Fibroblast of upper back skin (primary cell): Measurements from ENCODE around the gene ZNF467.

Experiments used
- DNase-seq: peaks from one replicate; pipeline ENCODE4 v3.0.0-alpha.2; 2013

The ZNF467 gene, protein sequence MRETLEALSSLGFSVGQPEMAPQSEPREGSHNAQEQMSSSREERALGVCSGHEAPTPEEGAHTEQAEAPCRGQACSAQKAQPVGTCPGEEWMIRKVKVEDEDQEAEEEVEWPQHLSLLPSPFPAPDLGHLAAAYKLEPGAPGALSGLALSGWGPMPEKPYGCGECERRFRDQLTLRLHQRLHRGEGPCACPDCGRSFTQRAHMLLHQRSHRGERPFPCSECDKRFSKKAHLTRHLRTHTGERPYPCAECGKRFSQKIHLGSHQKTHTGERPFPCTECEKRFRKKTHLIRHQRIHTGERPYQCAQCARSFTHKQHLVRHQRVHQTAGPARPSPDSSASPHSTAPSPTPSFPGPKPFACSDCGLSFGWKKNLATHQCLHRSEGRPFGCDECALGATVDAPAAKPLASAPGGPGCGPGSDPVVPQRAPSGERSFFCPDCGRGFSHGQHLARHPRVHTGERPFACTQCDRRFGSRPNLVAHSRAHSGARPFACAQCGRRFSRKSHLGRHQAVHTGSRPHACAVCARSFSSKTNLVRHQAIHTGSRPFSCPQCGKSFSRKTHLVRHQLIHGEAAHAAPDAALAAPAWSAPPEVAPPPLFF

DNA sequence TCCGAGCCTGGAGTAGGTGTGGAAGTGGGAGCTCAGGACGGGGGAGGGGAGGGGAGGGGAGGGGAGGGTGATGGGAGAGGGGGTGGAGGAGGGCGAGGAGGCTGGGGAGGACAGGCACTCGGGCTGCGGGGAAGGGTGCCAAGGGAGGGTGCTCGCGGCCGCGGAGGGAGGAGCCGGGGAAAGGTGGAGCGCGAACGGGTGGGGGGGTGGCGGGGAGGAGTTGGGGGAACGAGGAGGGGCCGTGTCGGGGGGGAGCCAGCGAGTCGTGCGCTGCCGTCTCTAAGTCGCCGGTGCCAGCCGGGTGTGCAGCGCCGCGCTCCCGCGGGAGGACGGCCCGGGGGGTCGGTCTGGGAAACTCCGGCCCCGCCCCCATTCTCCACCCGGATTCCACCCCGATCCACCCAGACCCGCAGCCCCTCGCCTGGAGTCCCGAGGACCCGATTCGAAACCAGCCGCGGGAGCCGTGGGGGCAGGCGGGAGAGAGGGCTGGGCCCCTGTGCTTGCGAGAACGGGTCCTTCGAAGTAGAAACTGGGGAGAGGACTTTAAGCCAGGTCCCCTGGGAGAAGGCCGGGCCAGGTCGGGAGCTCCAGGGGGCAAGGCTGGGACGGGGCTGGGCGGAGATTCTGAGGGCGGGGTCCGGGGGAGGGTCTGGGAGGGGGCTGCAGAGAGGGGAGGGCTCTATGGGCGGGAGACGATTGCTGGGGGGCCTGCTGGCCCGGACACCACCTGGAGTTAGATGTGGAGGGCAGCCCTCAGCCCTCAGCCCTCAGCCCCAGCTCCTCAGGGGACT is at the start of gene ZNF467:
TSS of gene ZNF467 (minus strand) at position 143 of the 791 bp plus-strand sequence. CDS start 2,556 bp downstream, outside the sequence.
- peak; percentile 53 for DNase-seq

GRCh38 chr7:149822353-149822943 is 49.1 kb upstream of the ZNF467 start:
- no peak for DNase-seq

- DNase-seq = no peak
Observed at GRCh38 chr7:149821191-149822148, 48.1 kb upstream of the ZNF467 start.

DNA sequence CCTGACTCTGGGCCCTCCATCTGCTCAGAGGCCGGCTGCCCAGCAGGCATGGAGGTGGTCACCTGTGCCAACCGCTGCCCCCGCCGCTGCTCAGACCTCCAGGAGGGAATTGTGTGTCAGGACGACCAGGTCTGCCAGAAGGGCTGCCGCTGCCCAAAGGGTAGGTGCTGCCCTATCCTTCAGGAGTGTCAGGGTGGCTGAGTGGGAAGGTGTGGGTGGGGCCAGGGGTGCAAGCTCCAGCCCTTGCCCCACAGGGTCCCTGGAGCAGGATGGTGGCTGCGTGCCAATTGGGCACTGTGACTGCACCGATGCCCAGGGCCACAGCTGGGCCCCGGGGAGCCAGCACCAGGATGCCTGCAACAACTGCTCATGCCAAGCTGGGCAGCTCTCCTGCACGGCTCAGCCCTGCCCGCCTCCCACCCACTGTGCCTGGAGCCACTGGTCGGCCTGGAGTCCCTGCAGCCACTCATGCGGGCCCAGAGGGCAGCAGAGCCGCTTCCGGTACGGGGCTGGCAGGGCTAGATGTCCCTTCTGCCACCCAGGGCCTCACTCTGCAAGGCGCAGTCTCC is 47.3 kb upstream of the ZNF467 start:
- no peak for DNase-seq

- DNase-seq = no peak
Observed at GRCh38 chr7:149819961-149820340, 46.6 kb upstream of the ZNF467 start.

DNA sequence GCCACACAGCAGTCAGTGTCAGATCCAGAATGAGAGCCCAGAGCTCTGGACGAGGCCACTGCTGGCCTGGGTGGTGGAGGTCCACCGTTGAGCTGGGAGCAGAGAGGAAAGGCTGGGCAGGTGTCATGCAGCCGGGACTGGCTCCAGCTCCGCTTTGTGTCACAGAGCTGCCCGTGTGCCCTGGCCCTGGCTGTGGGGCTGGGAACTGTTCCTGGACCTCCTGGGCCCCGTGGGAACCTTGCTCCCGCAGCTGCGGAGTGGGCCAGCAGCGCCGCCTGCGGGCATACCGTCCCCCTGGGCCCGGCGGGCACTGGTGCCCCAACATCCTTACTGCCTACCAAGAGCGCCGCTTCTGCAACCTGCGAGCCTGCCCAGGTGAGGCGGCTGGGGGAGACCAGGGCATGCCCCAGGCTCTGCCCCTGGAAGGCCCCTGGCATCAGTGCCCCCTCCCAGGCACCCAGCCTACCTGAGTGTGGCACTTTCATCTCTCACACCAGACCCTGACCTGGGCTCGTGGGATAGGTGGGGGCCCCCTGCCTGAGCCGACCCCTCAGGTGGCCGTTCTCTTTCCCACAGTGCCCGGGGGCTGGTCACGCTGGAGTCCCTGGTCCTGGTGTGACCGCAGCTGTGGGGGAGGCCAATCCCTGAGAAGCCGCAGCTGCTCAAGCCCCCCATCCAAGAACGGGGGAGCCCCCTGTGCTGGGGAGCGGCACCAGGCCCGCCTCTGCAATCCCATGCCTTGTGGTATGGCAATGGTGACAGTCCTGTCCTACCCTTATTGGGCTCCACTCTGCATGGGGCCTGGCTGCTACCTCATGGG is 46.0 kb upstream of the ZNF467 start:
- no peak for DNase-seq

- no peak for DNase-seq
Observed at GRCh38 chr7:149818536-149818840, 45.1 kb upstream of the ZNF467 start.

DNA sequence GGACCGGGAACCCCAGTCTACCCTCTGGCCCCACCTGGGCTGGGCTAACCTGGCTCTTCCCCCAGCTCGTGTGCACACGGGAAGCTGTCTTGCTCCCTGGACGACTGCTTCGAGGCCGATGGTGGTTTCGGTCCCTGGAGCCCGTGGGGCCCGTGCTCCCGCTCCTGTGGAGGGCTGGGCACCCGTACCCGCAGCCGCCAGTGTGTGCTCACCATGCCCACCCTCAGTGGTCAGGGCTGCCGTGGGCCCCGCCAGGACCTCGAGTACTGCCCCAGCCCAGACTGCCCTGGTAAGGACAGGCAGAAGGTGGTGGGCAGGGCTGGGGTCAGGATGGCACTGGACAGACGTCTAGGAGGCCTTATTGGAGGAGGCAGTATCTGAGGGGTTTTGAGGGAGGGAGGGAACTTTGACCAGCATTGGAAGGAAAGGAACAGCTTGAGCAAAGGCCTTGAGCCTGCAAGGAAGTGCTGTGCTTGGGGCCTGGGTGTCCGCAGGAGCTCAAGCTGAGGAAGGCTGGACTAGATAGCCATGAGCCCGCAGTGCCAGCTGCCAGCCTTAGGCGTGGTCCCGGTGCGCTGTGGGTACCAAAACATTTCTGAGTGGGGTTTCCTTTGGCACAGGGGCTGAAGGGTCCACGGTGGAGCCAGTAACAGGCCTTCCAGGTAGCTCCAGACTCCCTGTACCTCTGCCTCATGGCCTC is 44.6 kb upstream of the ZNF467 start:
- no peak for DNase-seq

DNA sequence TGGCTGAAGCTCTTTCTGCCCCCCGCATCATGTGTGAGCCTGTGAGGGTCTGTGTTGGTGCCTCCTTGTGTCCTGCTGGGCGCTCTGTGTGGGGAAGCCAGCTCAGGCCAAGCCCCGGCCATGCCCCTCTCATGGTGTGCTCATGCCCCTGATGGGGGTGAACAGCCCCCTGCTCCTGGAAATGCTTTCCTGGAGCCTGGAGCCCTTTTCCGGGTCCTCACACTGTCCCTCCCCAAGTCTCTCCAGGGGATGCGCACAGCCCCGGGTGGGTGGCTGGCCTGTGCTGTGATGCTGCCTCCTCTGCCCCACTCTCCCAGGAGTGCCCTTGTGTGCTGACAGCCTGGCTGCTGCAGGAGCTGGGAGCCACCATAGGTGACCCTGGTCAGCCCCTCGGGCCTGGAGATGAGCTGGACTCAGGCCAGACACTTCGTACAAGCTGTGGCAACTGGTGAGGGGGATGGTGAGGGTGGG is 43.9 kb upstream of the ZNF467 start:
- DNase-seq = no peak

DNA sequence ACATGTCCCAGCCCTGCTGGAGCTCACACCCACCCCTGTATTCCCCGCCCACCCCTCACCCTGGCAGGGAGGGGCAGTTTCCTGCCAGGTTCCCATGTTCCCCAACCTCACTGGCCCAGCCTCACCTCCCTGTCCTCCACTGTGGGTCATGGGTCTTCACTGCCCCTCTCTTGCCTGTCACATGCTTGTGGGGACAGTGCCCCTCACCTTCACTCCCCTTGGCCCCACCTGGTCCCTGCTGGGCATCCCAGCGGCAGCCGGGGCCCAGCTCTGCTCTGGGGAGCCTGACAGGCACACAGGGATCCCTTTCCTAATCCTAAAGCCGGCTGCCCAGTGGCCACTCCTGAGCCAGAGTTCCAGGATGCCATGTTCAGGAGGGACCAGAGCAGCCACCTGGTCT is 43.4 kb upstream of the ZNF467 start:
- DNase-seq = no peak

DNA sequence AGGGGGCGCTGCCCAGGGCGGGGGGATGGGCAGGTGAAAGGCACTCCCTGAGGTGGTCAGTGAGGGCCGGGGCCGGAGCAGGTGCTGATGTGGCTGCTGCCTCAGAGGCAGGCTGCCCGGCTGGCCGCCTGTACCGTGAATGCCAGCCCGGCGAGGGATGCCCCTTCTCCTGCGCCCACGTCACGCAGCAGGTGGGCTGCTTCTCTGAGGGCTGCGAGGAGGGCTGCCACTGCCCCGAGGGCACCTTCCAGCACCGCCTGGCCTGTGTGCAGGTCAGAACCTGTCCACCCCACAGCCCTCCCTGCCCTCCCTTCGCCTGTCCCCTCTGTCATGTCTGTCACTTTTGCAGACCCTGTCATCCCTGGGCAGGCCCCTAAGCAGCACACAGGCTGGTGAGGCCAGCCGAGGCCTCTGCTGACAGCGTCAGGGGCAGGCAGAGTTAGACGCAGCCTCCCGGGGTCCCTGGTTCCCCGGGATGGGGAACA is 42.9 kb upstream of the ZNF467 start:
- DNase-seq = no peak

- no peak for DNase-seq
Observed at GRCh38 chr7:149815661-149816266, 42.4 kb upstream of the ZNF467 start.

DNA sequence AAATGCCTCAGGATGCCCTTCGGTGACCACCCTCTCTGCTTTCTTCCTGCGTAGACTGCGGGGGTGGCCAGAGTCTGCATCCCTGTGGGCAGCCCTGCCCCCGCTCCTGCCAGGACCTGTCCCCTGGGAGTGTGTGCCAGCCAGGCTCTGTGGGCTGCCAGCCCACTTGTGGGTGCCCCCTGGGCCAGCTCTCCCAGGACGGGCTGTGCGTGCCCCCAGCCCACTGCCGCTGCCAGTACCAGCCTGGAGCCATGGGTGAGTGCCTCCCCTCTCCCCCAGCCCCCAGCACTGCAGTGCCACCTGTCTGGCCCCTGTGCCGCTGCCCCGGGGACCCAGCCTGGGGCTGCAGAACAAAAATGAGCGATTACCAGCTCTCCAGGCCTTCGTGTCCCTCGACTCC is 41.7 kb upstream of the ZNF467 start:
- no peak for DNase-seq

DNA sequence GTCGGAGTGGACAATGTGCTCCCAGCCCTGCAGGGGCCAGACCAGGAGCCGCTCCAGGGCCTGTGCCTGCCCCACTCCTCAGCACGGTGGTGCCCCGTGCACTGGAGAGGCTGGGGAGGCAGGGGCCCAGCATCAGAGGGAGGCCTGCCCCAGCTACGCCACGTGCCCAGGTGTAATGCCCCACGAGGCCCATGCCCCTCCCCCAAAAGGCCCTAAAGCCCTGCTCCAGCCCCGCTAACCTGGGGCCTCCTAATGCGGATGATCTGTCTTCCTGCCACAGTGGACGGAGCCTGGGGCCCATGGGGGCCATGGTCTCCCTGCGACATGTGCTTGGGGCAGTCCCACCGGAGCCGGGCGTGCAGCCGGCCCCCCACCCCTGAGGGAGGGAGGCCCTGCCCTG is 41.1 kb upstream of the ZNF467 start:
- no peak for DNase-seq

DNA sequence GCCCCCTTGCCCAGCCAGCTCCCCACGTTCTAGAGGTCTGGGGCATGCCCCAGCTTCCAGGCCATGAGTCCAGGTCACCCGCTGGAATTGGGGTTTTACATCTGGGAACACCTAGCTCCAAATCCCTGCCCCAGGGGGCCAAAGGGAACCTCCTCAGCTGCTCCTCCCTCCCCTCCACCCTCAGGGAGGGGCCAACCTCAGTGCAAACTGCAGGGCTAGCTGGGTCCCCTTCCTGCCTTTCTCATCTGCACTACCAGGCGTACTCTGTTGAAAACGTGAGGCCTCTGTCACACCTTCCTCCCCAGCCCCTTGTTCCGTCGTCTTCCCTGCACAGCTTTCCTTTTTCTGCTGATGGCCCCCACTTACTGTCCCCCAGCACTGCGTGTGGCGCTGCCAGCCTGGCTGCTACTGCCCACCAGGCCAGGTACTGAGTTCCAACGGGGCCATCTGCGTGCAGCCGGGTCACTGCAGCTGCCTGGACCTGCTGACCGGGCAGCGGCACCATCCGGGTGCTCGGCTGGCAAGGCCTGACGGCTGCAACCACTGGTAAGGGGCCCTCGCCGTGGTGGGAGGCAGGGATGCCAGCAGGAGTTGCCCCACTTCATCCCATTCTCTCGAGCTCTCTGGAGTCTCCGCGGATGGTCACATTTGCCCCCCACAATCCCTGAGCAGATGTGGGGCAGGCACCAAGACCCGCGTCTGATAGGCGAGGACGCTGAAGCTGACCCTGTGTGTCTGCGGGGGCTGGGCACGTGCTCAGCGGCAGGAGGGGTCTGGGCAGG is 40.1 kb upstream of the ZNF467 start:
- DNase-seq = no peak

- no peak for DNase-seq
Observed at GRCh38 chr7:149811831-149812490, 38.6 kb upstream of the ZNF467 start.

DNA sequence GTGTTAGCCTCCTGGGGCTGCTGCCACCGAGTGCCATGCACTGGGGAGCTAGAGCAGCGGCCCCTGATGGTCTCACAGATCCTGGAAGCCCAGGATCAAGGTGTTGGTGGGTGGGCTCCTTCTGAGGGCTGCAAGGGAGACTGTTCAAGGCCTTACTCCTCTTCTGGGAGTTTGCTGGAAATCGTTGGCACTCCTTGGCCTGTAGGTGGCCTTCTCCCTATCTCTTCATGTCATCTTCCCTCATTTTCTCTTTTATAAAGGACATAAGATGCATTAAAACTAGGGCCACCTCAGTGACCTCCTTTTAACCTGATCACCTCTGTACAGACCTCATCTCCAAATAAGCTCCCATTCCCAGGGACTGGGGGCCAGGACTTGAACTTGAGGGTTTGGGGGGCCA is 37.8 kb upstream of the ZNF467 start:
- no peak for DNase-seq

DNA sequence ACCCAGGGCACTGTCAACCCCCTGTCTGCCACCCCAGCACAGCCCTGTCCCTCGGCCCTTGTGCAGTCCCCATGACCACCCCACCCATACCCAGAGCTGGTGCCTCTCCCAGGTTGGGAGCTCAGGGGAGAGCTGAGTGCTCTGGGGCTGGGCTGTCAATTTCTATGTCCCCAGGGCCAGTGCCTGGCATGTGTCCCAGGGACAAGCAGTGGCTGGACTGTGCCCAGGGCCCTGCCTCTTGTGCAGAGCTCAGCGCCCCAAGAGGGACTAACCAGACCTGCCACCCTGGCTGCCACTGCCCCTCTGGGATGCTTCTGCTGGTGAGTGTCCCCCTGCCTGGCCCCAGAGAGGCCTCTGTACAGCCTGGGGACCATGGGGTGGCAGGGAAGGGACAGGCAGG is 35.8 kb upstream of the ZNF467 start:
- DNase-seq = no peak
